ENCODE measurements around the gene FKBP2.
A peak's percentile ranks its signal among the peaks of the same experiment; 100 is the strongest.

FKBP2 gene

GRCh38 chr11:64224891-64225607, 15.8 kb upstream of the FKBP2 start:
- no peak for TF ChIP-seq CTCF (IDR thresholded peaks at IDR 0.05; ENCODE audit: low read depth, low read length, missing control alignments)
- Histone ChIP-seq H3K27me3 (replicated peaks) (no peaks in the 10 kb centered on the region), H3K36me3 (replicated peaks) (peaks cover 8% of the 10 kb centered on the region), H3K27ac (no peak overlapping the region), H3K4me3 (ENCODE audit: low read depth, low read length) (peak overlapping the region; percentile 81)
- in situ Hi-C loops (cut with HindIII; ENCODE audit: low pct_ligation_motif_present, low sequenced_read_pairs) = no loop called here
- no peak for DNase-seq

GRCh38 chr11:64225608-64226506, 15.0 kb upstream of the FKBP2 start, which contains the start of the genes NUDT22 and TRPT1:
Gene NUDT22 (plus strand): TSS chr11:64226274. CDS start chr11:64226653, 379 bp downstream.
Gene TRPT1 (minus strand): TSS chr11:64226186. CDS start chr11:64225860, 326 bp downstream.
- Histone ChIP-seq H3K4me3 (ENCODE audit: low read depth, low read length) (peak within 1 kb of the TSS; percentile 81), H3K27me3 (replicated peaks) (no peaks in the 10 kb centered on the region), H3K36me3 (replicated peaks) (peaks cover 6% of the 10 kb centered on the region), H3K27ac (peak within 1 kb of the TSS; percentile 21)
- in situ Hi-C loops (cut with HindIII; ENCODE audit: low pct_ligation_motif_present, low sequenced_read_pairs) = no loop called here
- DNase-seq = peak; percentile 60
- TF ChIP-seq CTCF (IDR thresholded peaks at IDR 0.05; ENCODE audit: low read depth, low read length, missing control alignments) = peak; percentile 55

GRCh38 chr11:64226507-64227051, 14.3 kb upstream of the FKBP2 start:
- no peak for DNase-seq
- no peaks in the 10 kb centered on the region for H3K27me3 ChIP-seq (replicated peaks)
- peak overlapping the region; percentile 81 for H3K4me3 ChIP-seq (ENCODE audit: low read depth, low read length)
- peak overlapping the region; percentile 21 for H3K27ac ChIP-seq
- in situ Hi-C loops (cut with HindIII; ENCODE audit: low pct_ligation_motif_present, low sequenced_read_pairs) = no loop called here
- TF ChIP-seq CTCF (IDR thresholded peaks at IDR 0.05; ENCODE audit: low read depth, low read length, missing control alignments) = no peak
- H3K36me3 ChIP-seq (replicated peaks) = no peaks in the 10 kb centered on the region

- in situ Hi-C loops (cut with HindIII; ENCODE audit: low pct_ligation_motif_present, low sequenced_read_pairs) = no loop called here
- DNase-seq = no peak
- Histone ChIP-seq H3K27ac (no peak overlapping the region), H3K4me3 (ENCODE audit: low read depth, low read length) (peak overlapping the region; percentile 81), H3K27me3 (replicated peaks) (no peaks in the 10 kb centered on the region), H3K36me3 (replicated peaks) (no peaks in the 10 kb centered on the region)
- no peak for TF ChIP-seq CTCF (IDR thresholded peaks at IDR 0.05; ENCODE audit: low read depth, low read length, missing control alignments)
These were observed 13.4 kb upstream of the FKBP2 start for GRCh38 chr11:64227405-64227956.

- Histone ChIP-seq H3K27ac (no peak overlapping the region), H3K36me3 (replicated peaks) (no peaks in the 10 kb centered on the region), H3K27me3 (replicated peaks) (no peaks in the 10 kb centered on the region), H3K4me3 (ENCODE audit: low read depth, low read length) (no peak overlapping the region)
- TF ChIP-seq CTCF (IDR thresholded peaks at IDR 0.05; ENCODE audit: low read depth, low read length, missing control alignments) = no peak
- in situ Hi-C loops (cut with HindIII; ENCODE audit: low pct_ligation_motif_present, low sequenced_read_pairs) = no loop called here
- DNase-seq = no peak
These were observed 11.7 kb upstream of the FKBP2 start for GRCh38 chr11:64229090-64229743.
